Motor neuron (in vitro differentiated cells): ENCODE data around the gene GINS1. TPM values are rescaled to one million over a fixed set of nuclear protein-coding genes. Genes with fewer than 3 reads are reported as not detected.

Source experiments
- ATAC-seq, 8 experiments: fragments of 200-7000 bp; cut with Tn5 transposase; replicated peaks in 6 of 8; 2 replicates each; pipeline ENCODE4 v1.8.0; 2021; ENCODE audit warnings: mild to moderate bottlenecking in 8 of 8, moderate library complexity in 8 of 8
- H3K27ac ChIP-seq, 2 donors: fragments of 250-450 bp; sonication (Bioruptor Pico); 2 replicates each; pipeline ENCODE4 v1.9.0; 2021; ENCODE audit warnings: antibody characterized with exemption in 2 of 2, mild to moderate bottlenecking in 2 of 2, moderate library complexity in 1 of 2
- H3K4me1 ChIP-seq, 2 donors: fragments of 250-450 bp; sonication (Bioruptor Pico); replicated peaks in 1 of 2; 2 replicates each; pipeline ENCODE4 v1.6.1; 2021; ENCODE audit warnings: antibody characterized with exemption in 2 of 2, mild to moderate bottlenecking in 2 of 2, moderate library complexity in 1 of 2
- H3K4me3 ChIP-seq, 5 donors: fragments of 250-450 bp; sonication (Bioruptor Pico); 2 replicates each; pipeline ENCODE4 v1.9.0; 2021; ENCODE audit warnings: antibody characterized with exemption in 5 of 5, mild to moderate bottlenecking in 5 of 5, moderate library complexity in 4 of 5
- WGBS, 10 experiments: fragments of 450-650 bp; shearing (Covaris generic); methylation state at CpG; one replicate each; pipeline ENCODE4 v1.0.0; 2022; 5-methylcytosine and 5-hydroxymethylcytosine counted together
- in situ Hi-C, 9 experiments: fragments of 400-800 bp; cut with MboI; loops; one replicate each; pipeline ENCODE4 v1.15.0; 2021; ENCODE audit warnings: low sequenced_read_pairs in 9 of 9, low pct_unique_long_range_greater_than_20kb in 2 of 9; ENCODE audit not compliant: unreplicated experiment in 9 of 9
- total RNA-seq, 8 experiments: library from RNA; unstranded; fragments of 300-600 nt; gene quantifications; 2 replicates each; pipeline versions ENCODE4 v1.2.3 to v1.2.4, GENCODE V29; 2022

The GINS1 gene
- total RNA-seq, 8 experiments from 2014 or later = 0.71 to 29.1 (median 4.5) TPM

DNA sequence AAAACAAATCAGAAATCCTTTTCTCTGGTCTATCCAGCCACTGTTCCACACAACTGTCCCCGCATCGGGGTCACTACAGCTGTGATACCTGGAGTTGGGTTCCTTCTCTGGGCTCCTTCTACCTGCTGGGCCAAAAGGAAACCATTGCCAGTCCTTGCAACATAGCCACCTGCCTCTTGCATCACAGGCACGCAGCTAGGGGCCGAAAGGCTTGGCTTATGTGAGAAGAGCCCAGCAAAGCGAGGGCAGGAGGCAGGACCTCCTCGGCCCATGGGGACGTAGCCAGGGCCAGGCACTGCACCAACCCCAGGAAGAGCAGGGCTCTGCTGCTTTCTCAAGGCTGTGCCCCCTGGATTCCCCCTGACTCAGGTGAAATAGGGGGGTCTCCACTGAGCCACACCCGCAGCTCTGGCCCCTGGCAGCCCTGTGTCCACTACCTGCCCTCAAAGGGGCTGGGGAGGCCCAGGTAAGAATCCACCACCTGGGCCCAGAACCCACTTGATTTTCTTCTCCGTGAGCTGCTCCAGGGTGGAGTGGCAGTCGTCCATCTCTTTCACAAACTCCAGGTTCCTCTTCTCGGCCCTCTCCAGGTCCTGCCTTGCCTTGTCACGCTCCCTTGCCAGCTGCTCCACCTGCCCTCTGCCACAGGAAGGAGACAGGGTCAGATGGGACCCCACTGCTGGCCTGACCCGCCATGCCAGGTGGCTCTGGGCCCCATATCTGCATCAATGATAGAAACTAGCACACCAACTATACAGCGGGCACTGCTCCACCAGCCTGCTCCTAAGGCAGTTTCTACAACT, 88.9 kb downstream of the GINS1 start:
- H3K4me1 ChIP-seq = no peaks in the 10 kb centered on the region
- H3K27ac ChIP-seq = no peak overlapping the region
- 90 to 100% (median 98%) methylated on average over 1 to 8 of the region's 14 CpGs; no CpG with 5 or more reads in 6 of the 10 experiments for WGBS, 10 experiments
- no peak for ATAC-seq
- in situ Hi-C loops = no loop called here
- H3K4me3 ChIP-seq = no peak overlapping the region

GRCh38 chr20:25496968-25497401, 89.5 kb downstream of the GINS1 start:
- peak in 3 of 8 experiments; percentile 7 to 18 (median 16) for ATAC-seq
- 80 to 100% (median 96%) methylated on average over 1 to 7 of the region's 9 CpGs; no CpG with 5 or more reads in 3 of the 10 experiments for WGBS, 10 experiments
- in situ Hi-C loops = no loop called here
- Histone ChIP-seq H3K27ac (no peak overlapping the region), H3K4me3 (no peak overlapping the region), H3K4me1 (no peaks in the 10 kb centered on the region)

- ATAC-seq = no peak
- in situ Hi-C loops = no loop called here
- Histone ChIP-seq H3K27ac (no peak overlapping the region), H3K4me3 (no peak overlapping the region), H3K4me1 (no peaks in the 10 kb centered on the region)
- WGBS, 10 experiments = 67 to 100% (median 95%) methylated on average over 1 to 8 of the region's 22 CpGs; no CpG with 5 or more reads in 4 of the 10 experiments
Measured at GRCh38 chr20:25497586-25498279, 90.3 kb downstream of the GINS1 start.

Other genes starting within 250 kb of the GINS1 start
- 10 to 100 TPM; 37.7 to 58.2 (median 53.1) TPM for gene ENTPD6, start 212.0 kb upstream of the GINS1 start, total RNA-seq
- gene PYGB, start 159.6 kb upstream of the GINS1 start, total RNA-seq = 100 to 1,000 TPM in 1 of 8 experiments, 10 to 100 TPM in 7; 40.5 to 140 (median 65.8) TPM
- 10 to 100 TPM; 23.2 to 79.9 (median 29.6) TPM for gene ABHD12, start 16.8 kb upstream of the GINS1 start, total RNA-seq
- gene NINL, start 177.9 kb downstream of the GINS1 start, total RNA-seq = 10 to 100 TPM; 15.0 to 57.5 (median 18.9) TPM
- gene NANP, start 216.3 kb downstream of the GINS1 start, total RNA-seq = 10 to 100 TPM in 2 of 8 experiments, 1 to 10 TPM in 6; 4.3 to 12.3 (median 5.7) TPM